ENCODE measurements around the gene PHLDA2. TPM values are rescaled to one million over a fixed set of nuclear protein-coding genes. Genes with fewer than 3 reads are reported as not detected.
"Not testable (repeated sequence)": the region's sequence is repeated elsewhere in the genome, so short reads cannot be mapped to it uniquely, and the experiment has no call there.

Gene PHLDA2
- total and polyA plus RNA-seq, 4 donors: 0.60 to 49.2 (median 23.0) TPM

DNA sequence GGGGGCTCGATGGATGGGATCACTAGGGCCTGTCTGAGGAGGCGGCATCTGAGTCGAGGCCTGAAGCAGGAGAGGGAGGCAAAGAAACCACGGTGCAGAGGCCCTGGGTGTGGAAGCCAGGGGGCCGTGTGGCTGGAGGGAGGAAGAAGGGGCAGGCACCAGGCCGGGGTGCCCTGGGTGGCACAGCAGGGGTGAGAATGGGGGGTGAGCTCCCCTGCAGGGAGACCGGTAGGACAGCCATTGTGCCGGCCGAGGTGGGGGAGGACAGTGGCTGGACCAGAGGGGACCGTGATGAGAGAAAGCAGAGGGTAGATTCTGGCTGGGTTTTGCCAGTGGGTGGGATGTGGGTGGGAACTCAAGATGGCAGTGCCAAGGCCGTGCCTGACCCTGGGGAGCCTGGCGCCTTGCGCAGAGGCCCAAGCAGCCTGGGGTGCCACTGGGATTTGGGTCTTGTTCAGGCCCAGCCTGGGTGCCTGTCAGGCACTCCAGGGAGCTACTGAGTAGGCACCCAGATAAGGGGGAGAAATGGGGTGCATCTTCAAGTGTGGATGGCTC lies 18.7 kb downstream of the PHLDA2 start:
- peaks cover 0 to 25% (median 7%) of the 10 kb centered on the region in 5 donors for H3K4me1 ChIP-seq (ENCODE audit: control insufficient read depth in 5 of 5, insufficient read depth in 5 of 5, low read length in 5 of 5)
- 82 to 91% methylated on average over 13 of the region's 13 CpGs for WGBS, 2 donors

GRCh38 chr11:2909133-2909902 lies 19.9 kb downstream of the PHLDA2 start:
- WGBS, 2 donors: 46 to 47% methylated on average over 53 to 78 of the region's 78 CpGs
- H3K4me3 ChIP-seq: no peak overlapping the region
- H3K9ac ChIP-seq (ENCODE audit: insufficient read depth in 1 of 2, low read length in 2 of 2): no peak overlapping the region
- no peak for ATAC-seq (ENCODE audit: insufficient read depth, low FRiP score)
- H3K27ac ChIP-seq (ENCODE audit: low read depth in 1 of 2, low read length in 1 of 2): no peak overlapping the region
- TF ChIP-seq CTCF (IDR thresholded peaks at IDR 0.05; ENCODE audit: control extremely low read depth, extremely low read depth): no peak
- peaks cover 0 to 15% (median 3%) of the 10 kb centered on the region in 5 donors for H3K4me1 ChIP-seq (ENCODE audit: control insufficient read depth in 5 of 5, insufficient read depth in 5 of 5, low read length in 5 of 5)
- no peaks in the 10 kb centered on the region for H3K9me3 ChIP-seq (ENCODE audit: control insufficient read depth in 4 of 4, insufficient read depth in 3 of 4, low read length in 3 of 4)
- H3K27me3 ChIP-seq (ENCODE audit: control insufficient read depth in 3 of 3, insufficient read depth in 3 of 3, low read length in 2 of 3): peaks cover 0 to 8% (median 5%) of the 10 kb centered on the region in 3 donors
- DNase-seq: no peak
- H3K36me3 ChIP-seq (ENCODE audit: control insufficient read depth in 4 of 4, insufficient read depth in 4 of 4, low read length in 4 of 4): no peaks in the 10 kb centered on the region

More for the DNA sequence above, 18.7 kb downstream of the PHLDA2 start:
- ATAC-seq (ENCODE audit: insufficient read depth, low FRiP score) (no peak), DNase-seq (no peak)
- no peak overlapping the region for H3K27ac ChIP-seq (ENCODE audit: low read depth in 1 of 2, low read length in 1 of 2)
- TF ChIP-seq CTCF (IDR thresholded peaks at IDR 0.05; ENCODE audit: control extremely low read depth, extremely low read depth): no peak
- peaks cover 0 to 8% (median 5%) of the 10 kb centered on the region in 3 donors for H3K27me3 ChIP-seq (ENCODE audit: control insufficient read depth in 3 of 3, insufficient read depth in 3 of 3, low read length in 2 of 3)
- no peaks in the 10 kb centered on the region for H3K36me3 ChIP-seq (ENCODE audit: control insufficient read depth in 4 of 4, insufficient read depth in 4 of 4, low read length in 4 of 4)
- no peak overlapping the region for H3K4me3 ChIP-seq
- H3K9me3 ChIP-seq (ENCODE audit: control insufficient read depth in 4 of 4, insufficient read depth in 3 of 4, low read length in 3 of 4): no peaks in the 10 kb centered on the region
- no peak overlapping the region for H3K9ac ChIP-seq (ENCODE audit: insufficient read depth in 1 of 2, low read length in 2 of 2)

DNA sequence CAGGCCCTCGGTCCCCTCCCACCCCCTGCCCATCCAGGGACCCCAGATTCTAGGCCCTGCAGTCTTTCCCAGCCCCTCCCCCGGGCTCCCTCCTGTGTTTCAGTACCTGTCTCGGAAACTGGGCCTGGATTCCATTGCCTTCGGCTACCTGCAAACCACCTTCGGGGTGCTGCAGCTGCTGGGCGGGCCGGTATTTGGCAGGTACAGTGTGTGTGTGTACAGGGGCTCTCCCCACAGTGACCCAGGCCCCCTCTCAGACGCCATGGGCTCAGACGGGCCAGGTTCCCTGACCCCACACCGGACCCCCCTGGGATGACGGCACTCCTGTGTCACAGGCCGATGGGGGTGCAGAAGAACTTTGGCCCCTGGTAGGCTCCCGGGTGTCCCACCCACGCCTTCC lies 21.1 kb downstream of the PHLDA2 start:
- no peak for TF ChIP-seq CTCF (IDR thresholded peaks at IDR 0.05; ENCODE audit: control extremely low read depth, extremely low read depth)
- Histone ChIP-seq H3K27me3 (ENCODE audit: control insufficient read depth in 3 of 3, insufficient read depth in 3 of 3, low read length in 2 of 3) (peaks cover 2 to 8% (median 5%) of the 10 kb centered on the region in 3 donors), H3K4me3 (no peak overlapping the region), H3K36me3 (ENCODE audit: control insufficient read depth in 4 of 4, insufficient read depth in 4 of 4, low read length in 4 of 4) (no peaks in the 10 kb centered on the region), H3K4me1 (ENCODE audit: control insufficient read depth in 5 of 5, insufficient read depth in 5 of 5, low read length in 5 of 5) (peaks cover 0 to 7% (median 0%) of the 10 kb centered on the region in 5 donors), H3K27ac (ENCODE audit: low read depth in 1 of 2, low read length in 1 of 2) (no peak overlapping the region), H3K9me3 (ENCODE audit: control insufficient read depth in 4 of 4, insufficient read depth in 3 of 4, low read length in 3 of 4) (no peaks in the 10 kb centered on the region), H3K9ac (ENCODE audit: insufficient read depth in 1 of 2, low read length in 2 of 2) (no peak overlapping the region)
- ATAC-seq (ENCODE audit: insufficient read depth, low FRiP score): no peak
- DNase-seq: no peak
- WGBS, 2 donors: 93 to 97% methylated on average over 14 of the region's 14 CpGs

GRCh38 chr11:2905299-2905698 lies 23.9 kb downstream of the PHLDA2 start:
- not testable (repeated sequence) for H3K9ac ChIP-seq (ENCODE audit: insufficient read depth in 1 of 2, low read length in 2 of 2); H3K4me3 ChIP-seq; H3K27me3 ChIP-seq (ENCODE audit: control insufficient read depth in 3 of 3, insufficient read depth in 3 of 3, low read length in 2 of 3); DNase-seq; H3K36me3 ChIP-seq (ENCODE audit: control insufficient read depth in 4 of 4, insufficient read depth in 4 of 4, low read length in 4 of 4); H3K27ac ChIP-seq (ENCODE audit: low read depth in 1 of 2, low read length in 1 of 2); H3K9me3 ChIP-seq (ENCODE audit: control insufficient read depth in 4 of 4, insufficient read depth in 3 of 4, low read length in 3 of 4); ATAC-seq (ENCODE audit: insufficient read depth, low FRiP score)
- WGBS, 2 donors: 83 to 85% methylated on average over 7 of the region's 7 CpGs
- H3K4me1 ChIP-seq (ENCODE audit: control insufficient read depth in 5 of 5, insufficient read depth in 5 of 5, low read length in 5 of 5): peaks cover 0 to 12% (median 7%) of the 10 kb centered on the region in 5 donors

All from lung (tissue), 12 donors.